SU-DHL-6 (cell line): ENCODE data around the gene RPLP1.

ENCODE experiments used
- EZH2phosphoT487 ChIP-seq: fragments of 200-600 bp; sonication (generic), shearing (Covaris generic); conservative IDR thresholded peaks from 2 replicates; pipeline ENCODE4 v1.6.1; 2018; ENCODE audit warnings: mild to moderate bottlenecking, antibody characterized with exemption, low read length, moderate library complexity, mixed read lengths
- TF ChIP-seq, protein P1 (sequence below): fragments of 200-600 bp; sonication (generic); IDR thresholded peaks from one replicate; pipeline ENCODE4 v1.5.1; 2017; ENCODE audit warnings: antibody characterized with exemption, mild to moderate bottlenecking, low read length, moderate library complexity; ENCODE audit not compliant: insufficient read depth, poor library complexity, severe bottlenecking

DNA sequence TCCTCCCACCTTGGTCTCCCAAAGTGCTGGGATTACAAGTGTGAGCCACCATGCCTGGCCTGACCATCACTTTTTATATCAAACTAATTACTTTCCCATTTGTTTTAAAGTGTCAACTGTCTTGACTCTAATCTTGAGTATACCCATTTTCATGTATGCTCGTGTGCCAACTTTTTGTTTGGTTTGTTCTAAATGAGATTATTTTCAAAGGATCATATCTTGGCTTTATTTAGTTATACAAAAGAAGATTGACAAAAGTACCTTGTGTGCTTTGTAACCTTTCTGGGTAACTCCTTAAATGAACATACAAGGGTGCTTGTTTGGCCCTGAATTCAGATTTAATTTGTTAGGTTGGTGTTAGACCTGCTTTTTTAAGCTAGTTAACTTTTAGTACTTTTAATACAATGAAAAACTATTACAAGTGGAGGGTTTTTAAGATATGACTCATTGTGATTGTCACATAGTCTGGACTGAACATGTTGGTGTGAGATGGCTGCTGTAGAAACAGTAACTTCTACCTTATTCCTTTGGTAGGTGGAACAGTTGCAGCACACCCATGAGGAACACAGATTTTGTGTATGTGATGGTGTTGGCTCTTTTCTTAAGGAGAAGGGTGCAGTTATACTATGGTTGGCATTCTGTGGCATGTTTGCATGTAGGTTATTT, 27.7 kb upstream of the RPLP1 start:
- TF ChIP-seq, protein P1, sequence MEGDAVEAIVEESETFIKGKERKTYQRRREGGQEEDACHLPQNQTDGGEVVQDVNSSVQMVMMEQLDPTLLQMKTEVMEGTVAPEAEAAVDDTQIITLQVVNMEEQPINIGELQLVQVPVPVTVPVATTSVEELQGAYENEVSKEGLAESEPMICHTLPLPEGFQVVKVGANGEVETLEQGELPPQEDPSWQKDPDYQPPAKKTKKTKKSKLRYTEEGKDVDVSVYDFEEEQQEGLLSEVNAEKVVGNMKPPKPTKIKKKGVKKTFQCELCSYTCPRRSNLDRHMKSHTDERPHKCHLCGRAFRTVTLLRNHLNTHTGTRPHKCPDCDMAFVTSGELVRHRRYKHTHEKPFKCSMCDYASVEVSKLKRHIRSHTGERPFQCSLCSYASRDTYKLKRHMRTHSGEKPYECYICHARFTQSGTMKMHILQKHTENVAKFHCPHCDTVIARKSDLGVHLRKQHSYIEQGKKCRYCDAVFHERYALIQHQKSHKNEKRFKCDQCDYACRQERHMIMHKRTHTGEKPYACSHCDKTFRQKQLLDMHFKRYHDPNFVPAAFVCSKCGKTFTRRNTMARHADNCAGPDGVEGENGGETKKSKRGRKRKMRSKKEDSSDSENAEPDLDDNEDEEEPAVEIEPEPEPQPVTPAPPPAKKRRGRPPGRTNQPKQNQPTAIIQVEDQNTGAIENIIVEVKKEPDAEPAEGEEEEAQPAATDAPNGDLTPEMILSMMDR = no peak
- no peak for TF ChIP-seq EZH2phosphoT487
